GM21360 (cell line): ENCODE data around the gene SLAMF6.

Source experiments
- ATAC-seq: cut with Tn5 transposase; IDR thresholded peaks from one replicate; pipeline ENCODE4 v1.9.1; 2021; ENCODE audit warnings: mild to moderate bottlenecking, moderate library complexity; ENCODE audit not compliant: unreplicated experiment

The SLAMF6 gene

DNA sequence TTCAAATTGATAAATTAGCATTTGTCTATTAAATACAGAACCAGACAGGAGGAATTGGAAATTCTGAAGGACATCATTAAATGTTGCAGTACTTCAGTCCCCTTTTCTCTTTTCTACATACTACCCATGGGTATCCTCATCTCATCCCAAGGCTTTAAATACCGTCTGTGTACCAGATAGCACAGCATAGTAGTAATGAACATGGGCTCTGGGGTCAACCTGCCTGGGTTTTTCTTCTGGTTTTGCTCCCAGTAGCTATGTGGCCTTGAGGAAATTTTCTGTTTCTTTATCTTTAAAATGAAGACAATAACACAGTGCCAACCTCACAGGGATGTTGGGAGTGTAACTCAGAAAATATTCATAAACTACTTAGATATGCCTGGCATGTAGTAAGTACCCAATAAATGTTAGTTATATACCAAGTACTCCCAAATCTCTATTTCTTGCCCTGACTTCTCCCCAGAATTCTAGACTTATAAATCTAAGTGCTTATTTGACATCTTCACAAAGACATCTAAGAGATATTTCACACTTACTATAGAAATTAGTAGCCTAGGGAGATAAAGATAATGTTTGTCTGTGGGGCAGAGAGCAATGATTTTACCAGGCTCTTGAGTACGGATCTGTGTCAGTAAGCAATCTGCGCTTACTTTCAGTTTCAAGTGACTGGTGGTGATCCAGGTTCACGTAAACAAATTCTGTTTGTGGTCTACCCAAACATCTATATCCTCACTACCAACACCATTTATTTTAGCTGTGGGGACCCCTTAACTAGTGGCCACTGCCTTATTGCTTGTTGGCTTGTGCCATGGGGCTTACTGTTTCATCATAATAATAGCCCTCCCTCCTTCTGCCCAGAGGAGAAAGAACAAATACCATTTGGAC is 85.4 kb downstream of the SLAMF6 start:
- ATAC-seq = peak; percentile 77

DNA sequence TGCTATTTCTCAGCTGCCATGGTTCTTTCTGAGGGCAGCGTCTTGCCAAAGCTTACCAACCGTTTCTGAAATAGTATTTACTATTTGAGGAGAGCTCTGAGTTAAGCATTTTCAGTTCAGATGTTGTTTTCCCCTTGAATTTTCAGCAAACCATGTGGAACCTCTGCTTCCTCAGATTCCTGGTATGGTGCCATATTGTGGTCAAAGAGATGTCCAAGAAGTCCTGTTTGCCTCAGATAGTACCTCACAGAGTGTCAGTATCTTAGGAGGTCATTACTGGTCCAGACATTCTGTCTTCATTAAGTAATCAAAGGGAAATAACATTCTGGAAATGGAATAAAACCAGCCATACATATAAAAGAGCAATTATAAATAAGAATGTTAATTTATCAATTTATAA is 86.1 kb downstream of the SLAMF6 start:
- no peak for ATAC-seq
